GM19238 (cell line): Measurements from ENCODE around the gene KRT33A.

Experiments used
- DNase-seq: peaks from one replicate; pipeline ENCODE4 v3.0.0; 2011; ENCODE audit warnings: low spot score; ENCODE audit not compliant: insufficient read length

Gene KRT33A

DNA sequence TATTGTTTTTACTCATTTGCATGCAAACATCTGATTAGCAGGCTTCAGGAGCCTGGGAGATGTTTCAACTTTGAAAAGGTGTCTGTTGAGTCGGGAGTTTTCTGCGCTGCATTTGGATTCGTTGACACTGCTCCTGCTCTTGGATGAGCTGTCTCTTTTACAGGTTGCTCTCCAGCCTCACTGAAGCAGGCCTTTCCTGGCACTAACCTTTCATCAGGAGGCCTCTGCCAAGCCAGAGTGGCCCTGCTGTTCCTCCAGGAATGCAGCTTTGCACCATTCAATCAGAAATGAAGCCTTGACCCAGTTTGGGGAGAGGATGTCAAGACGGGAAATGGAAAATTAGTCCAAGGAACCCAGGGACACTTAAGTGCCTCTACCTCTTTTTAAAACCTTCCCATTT is 47.6 kb downstream of the KRT33A start:
- no peak for DNase-seq

- no peak for DNase-seq
Observed at GRCh38 chr17:41301916-41302901, 48.4 kb downstream of the KRT33A start, which contains the start of gene KRTAP29-1. Gene KRTAP29-1 (minus strand): TSS chr17:41302851. CDS start chr17:41302851, 0 bp downstream.

- DNase-seq = no peak
Observed at GRCh38 chr17:41301204-41301790, 49.3 kb downstream of the KRT33A start.

DNA sequence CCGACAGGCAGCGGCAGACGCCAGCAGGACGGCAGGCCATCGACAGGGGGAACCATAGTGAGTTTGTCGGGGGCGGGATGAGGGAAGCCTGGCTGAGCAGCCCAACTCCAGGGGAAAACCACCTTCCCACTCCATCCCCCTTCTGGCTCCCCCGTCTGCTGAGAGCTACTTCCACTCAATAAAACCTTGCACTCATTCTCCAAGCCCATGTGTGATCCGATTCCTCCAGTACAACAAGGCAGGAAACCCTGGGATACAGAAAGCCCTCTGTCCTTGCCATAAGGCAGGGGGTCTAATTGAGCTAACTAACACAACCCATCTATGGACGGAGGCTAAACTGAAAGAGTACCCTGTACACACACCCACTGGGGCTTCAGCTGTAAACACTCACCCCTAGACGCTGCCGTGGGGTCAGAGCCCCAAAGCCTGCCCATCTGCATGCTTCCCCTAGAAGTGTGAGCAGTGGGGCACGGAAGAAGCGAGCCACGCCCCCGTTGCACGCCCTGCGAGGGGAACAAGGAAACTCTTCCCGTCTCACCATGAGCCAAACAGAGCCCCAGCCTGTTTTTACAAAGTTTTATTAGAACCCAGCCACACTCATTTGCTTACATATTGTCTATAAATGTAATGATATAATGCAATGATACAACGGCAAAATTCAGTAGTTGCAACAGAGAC is 52.0 kb downstream of the KRT33A start:
- DNase-seq = no peak

DNA sequence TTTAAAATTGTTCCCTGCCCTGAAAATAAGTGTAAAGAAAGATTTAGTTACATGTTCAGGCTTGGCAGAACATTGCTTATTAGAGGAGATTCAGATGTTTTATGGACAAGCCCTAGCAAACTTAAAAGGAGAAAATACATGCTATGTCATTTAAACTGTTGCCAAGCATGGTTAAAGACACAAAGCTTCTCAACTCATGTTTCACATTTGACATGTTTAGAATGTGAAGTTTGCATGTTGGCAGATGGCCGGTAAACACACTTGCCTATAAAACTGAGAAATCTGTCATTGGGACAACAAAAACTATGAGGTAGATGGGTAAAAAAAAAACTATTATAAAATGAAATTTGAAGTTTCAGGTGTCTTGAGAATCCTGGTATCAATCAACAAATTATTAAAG is 53.8 kb downstream of the KRT33A start:
- no peak for DNase-seq
